H1 (cell line): ENCODE results near the gene HSPA4. TPM values are rescaled to one million over a fixed set of nuclear protein-coding genes. Genes with fewer than 3 reads are reported as not detected.

Experiments
- CHD2 ChIP-seq: IDR thresholded peaks from 2 replicates; pipeline ENCODE4 v1.6.1; 2012; ENCODE audit warnings: low read length, improper control_type of control experiment
- CHD7 ChIP-seq: fragments of 300-600 bp; sonication (generic); IDR thresholded peaks from 2 replicates; pipeline ENCODE4 v1.7.1; 2012; ENCODE audit warnings: low read length, moderate library complexity, mild to moderate bottlenecking, inconsistent platforms; ENCODE audit not compliant: insufficient replicate concordance
- GABPA ChIP-seq: IDR thresholded peaks from 2 replicates; pipeline ENCODE4 v1.6.1; 2011; ENCODE audit warnings: mild to moderate bottlenecking, low read length, moderate library complexity, borderline replicate concordance; ENCODE audit not compliant: insufficient read depth
- KDM4A ChIP-seq: IDR thresholded peaks from one replicate; pipeline ENCODE4 v1.7.1; 2012; ENCODE audit warnings: low read depth, mild to moderate bottlenecking, moderate library complexity, low read length, inconsistent platforms; ENCODE audit not compliant: severe bottlenecking
- RAD21 ChIP-seq, 2 experiments: IDR thresholded peaks in 1 of 2; conservative IDR thresholded peaks in 1 of 2; 2 replicates each; pipeline ENCODE4 v1.6.1; 2011; ENCODE audit warnings: low read depth in 2 of 2, low read length in 2 of 2, improper control_type of control experiment in 1 of 2, inconsistent platforms in 1 of 2, mild to moderate bottlenecking in 1 of 2, moderate library complexity in 1 of 2
- RFX5 ChIP-seq: IDR thresholded peaks from 2 replicates; pipeline ENCODE4 v1.6.1; 2011; ENCODE audit warnings: low read depth, low read length, improper control_type of control experiment, borderline replicate concordance
- SIRT6 ChIP-seq: IDR thresholded peaks from one replicate; pipeline ENCODE4 v1.7.1; 2012; ENCODE audit warnings: low read length, inconsistent platforms
- SIX5 ChIP-seq: IDR thresholded peaks from 2 replicates; pipeline ENCODE4 v1.6.1; 2011; ENCODE audit warnings: mild to moderate bottlenecking, low read depth, low read length
- SP4 ChIP-seq: IDR thresholded peaks from 2 replicates; pipeline ENCODE4 v1.6.1; 2012; ENCODE audit warnings: low read length, inconsistent platforms
- YY1 ChIP-seq: IDR thresholded peaks from 2 replicates; pipeline ENCODE4 v1.6.1; 2011; ENCODE audit warnings: low read depth, mild to moderate bottlenecking, low read length
- polyA plus RNA-seq, 7 experiments: library from polyadenylated mRNA; depleted of rRNA in 3 of 7; stranded (reverse) in 5 of 7; unstranded in 2 of 7; fragments of >200 nt in 5 of 7; fragments of 200-250 nt in 2 of 7; gene quantifications; 1 replicate in 5 of 7; 2 replicates in 1 of 7; 4 replicates in 1 of 7; pipeline versions ENCODE4 v1.2.1 to v1.2.3, GENCODE V29; 2011 to 2013; ENCODE audit warnings: missing spikeins in 2 of 7, mixed read lengths in 2 of 7
- total RNA-seq: library from RNA; stranded (reverse); fragmentation: NEBNext Ultra II Directional; extraction: Animal tissue kit (Norgen Biotek cat#: 25700); gene quantifications from 2 replicates; pipeline ENCODE4 v1.2.1, GENCODE V29; 2021

Gene HSPA4
- total and polyA plus RNA-seq, 2 of the 8 experiments (the other 6 are each of a cell fraction or from before 2014, with no cell fraction given): 28.9 to 445 TPM

- TF ChIP-seq CHD7: no peak
- no peak for TF ChIP-seq RFX5
- no peak for TF ChIP-seq GABPA
- no peak for TF ChIP-seq SIRT6
- no peak for TF ChIP-seq KDM4A
- no peak for TF ChIP-seq RAD21 (IDR thresholded peaks at IDR 0.05 in 1 of 2, conservative IDR thresholded peaks at IDR 0.05 in 1 of 2; ENCODE audit: low read depth in 2 of 2, low read length in 2 of 2)
- no peak for TF ChIP-seq CHD2
- no peak for TF ChIP-seq SP4
- no peak for TF ChIP-seq YY1
- no peak for TF ChIP-seq SIX5
Observed at GRCh38 chr5:133075572-133076536, 24.0 kb downstream of the HSPA4 start (continued).
